Stimulated activated CD4-positive, alpha-beta T cell treated with anti-CD3 and anti-CD28 coated beads, Interleukin-15, amount 100 ng/mL, for 48 hours (primary cell): ENCODE results near the gene RGS6.
A peak's percentile ranks its signal among the peaks of the same experiment; 100 is the strongest.

Experiments
- DNase-seq, 2 donors: peaks; one replicate each; pipeline ENCODE4 v3.0.0-alpha.2; 2020; ENCODE audit warnings: low read depth in 2 of 2

The RGS6 gene

DNA sequence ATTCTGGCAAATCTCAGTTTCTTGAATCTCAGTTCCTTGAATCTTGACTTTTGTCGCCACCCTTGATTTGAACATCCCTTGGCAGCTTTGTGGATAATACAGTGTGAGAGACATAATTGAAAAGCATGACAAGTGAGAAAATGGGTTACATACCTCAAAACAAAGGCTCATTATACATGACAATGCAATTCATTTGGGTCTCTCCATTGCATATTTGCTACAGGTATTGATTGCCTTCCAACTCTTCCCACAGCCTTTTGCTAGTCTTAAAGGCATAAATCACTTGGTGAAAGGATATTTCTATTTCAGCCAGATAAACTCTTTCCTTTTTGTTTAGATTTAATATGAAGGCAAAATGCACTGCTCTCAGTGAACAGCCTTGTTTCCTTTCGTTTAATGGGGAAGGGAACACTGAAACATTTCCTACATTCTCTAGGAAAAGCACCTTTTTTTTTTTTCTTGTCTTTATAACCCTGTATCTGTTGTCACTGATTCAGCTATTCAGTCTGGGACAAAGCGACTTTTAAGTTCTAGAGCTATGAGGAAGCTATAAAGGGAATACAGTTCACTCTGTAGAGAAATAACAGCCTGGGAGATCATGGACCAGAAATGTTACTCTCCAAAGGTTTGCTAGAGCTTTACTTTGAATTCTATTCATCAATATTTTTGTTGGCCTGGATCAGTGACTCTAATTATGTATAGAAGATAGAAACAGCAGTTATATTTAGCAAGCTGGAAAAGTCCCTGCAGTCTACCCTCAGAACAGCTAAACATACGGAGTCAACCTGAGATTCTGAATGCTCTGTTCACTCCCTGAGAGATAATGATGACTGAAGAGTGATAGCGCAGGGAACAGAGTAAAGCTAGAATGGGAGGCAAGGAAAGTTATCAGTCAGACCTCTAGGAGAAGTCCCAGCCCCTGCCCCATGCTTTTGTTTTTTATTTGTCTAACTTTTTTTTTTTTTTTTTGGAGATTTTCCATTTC, 311.4 kb downstream of the RGS6 start:
- no peak for DNase-seq

DNA sequence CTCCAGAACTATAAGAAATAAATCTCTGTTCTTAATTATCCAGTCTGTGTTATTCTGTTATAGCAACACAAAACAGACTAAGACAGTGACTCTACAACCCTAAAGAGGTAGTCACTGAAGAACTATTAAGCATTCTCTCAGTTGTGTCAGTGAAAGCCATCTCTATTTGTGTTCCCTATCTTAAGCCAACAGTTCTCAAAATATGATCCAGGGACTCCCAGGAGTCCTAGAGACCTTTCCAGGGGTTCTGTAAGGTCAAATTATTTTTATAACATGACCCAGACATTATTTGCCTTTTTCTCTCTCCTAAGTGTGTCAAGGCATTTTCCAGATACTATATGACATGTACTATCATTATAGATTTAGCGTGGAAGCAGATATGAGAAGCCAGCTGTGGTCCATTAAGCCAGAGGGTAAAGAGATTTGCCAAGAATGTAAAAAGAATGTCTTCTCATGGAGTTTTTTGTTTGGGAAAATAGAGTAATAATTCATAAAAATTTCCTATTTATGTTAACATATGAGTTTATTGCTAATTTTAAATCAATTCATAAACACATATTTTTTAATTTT, 315.8 kb downstream of the RGS6 start:
- DNase-seq: no peak

DNA sequence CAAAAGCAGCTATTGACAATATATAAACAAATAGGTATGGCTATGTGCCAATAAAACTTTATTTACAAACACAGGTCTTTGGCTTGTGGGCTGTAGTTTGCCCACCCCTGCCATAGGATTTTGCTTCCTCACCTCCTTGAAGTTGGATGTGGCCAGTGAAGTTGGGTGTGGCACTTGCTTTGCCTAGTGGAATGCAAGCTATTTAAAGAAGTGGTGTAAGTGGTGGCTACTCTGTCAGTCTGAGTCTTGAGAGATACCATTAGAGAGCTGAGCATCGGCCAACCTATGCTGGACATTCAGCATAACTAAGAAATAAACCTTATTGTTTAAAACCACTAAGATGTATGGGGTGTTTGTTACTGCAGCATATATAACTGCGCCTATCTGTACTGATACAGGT, 321.3 kb downstream of the RGS6 start:
- DNase-seq: no peak

DNA sequence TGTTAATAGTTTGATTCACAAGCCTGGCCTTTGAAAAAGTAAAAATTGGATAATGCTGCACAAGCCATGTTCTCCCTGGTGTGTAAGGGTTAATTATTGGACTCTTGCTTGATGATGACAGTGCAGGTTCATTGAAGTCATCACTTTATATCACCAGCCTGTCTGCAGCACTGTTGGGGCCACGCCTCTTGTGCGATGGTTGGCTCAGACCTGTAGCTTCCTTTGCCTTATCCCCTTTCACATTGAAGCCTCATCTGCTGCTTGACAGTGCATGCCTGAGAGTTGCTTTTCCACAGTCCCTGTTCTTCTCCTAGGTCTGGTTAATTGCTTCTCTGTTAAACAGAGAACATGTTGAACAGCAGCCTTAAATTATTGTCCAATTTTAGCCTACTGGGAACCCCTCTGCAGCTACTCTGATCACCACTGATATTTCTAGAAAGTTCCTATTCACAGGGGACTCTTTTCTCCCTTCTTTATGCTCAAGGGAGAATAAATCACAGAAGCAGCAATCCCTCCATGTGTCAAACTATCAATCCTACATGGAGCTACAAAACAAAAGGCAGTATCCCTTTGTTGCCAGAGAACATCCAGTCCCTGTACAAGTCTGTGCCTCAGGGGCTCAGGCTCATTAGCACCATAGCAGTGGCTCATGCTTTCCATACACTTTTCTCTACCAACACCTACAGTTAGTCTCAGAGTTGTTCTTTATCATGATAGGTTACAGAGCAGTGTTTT, 322.1 kb downstream of the RGS6 start:
- no peak for DNase-seq

DNA sequence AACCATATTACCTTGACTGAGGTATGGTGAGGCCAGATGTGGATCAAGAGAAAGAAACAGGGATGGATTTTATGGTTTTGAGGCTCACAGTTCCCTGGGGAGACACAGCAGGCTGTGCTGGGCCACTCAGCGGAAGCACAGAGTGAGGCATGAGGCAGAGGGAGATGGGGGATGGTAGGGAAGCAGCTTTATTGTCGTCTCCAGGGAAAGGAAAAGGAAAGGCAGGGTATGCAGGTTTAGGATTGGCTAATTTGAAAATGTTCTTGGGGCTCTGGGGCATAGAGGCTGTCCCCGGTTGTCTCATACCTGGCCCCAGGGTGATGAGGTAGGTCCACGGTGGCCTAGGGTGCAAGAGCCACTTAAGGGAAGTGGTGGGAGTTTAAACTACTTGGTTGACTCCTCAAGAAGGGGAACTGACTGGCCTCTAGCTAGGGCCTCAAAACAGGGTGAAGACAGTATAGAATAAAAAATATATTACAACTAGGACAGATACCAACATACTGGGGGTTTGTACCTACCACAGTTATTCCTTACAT, 322.8 kb downstream of the RGS6 start:
- no peak for DNase-seq

DNA sequence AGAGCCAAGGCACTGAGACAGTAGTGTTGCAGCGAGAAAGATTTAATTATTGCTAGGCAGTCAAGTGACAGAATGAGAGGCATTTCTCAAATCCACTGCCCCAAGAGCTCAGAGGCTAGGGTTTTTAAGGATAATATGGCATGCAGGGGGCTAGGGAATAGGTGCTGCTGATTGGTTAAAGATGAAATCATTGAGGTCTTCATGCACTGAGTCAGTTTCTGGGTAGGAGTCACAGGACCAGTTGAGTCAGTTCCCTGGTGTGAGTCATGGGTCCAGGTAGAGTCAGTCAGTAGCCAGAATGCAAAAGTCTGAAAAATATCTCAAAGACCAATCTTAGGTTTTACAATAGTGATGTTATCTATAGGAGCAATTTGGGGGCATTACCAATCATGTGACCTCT, 323.8 kb downstream of the RGS6 start:
- DNase-seq: no peak

DNA sequence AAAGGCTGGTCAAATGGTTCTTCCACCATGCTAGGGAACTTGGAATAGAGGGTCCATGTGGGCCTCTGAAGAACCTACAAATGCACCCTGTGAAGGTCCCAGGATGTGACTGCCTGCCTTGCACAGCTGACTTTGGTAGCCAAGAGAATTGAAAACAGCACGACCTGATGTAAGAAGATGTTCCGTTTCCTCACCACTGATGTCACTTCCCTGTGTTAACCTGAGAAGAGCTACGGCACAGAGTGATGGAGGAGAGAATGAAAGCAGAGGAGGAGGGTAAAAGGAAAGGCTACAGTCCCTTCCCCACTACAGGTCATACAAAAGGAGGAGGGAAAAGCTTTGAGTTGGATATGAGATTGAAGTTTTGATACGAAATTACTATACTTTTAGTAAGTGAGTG, 328.8 kb downstream of the RGS6 start:
- no peak for DNase-seq

DNA sequence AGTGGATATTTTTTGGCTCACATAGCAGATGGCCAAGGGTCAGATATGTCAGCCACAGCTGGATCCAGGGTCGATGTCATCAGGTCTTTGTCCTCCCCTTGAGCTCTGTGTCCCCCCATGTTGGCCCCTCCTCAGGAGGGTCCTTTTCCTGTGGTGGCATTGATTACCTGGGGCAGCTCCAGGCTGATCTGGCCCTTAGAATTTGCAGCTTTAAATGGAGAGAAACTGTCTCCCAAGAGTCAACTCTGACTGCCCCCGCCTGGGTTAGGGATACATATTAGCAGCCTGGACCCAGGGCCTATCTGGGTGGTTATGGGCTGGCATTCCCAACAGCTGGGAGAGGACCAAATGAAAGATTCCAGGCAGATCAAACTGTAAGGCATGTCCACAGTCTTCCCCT, 330.5 kb downstream of the RGS6 start:
- DNase-seq: no peak

DNA sequence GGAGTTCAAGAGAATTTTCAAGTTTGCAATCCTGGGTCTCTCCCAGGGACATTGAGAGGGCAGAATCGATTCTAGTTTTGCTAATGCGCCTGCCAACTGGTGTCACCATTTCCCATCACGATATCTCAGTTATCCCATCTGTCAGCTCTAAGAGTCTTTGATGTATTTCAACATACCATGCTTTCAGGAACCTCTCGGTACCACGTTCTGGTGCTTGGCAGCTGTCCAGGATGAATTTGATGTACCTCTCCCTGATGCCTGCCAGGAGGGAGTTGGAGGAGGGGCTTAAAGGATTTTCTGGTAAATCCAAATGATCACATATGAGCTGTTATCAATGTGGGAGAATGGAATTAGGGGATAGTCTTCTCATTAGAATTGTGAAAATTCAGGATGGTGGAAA, 332.5 kb downstream of the RGS6 start:
- DNase-seq: no peak

DNA sequence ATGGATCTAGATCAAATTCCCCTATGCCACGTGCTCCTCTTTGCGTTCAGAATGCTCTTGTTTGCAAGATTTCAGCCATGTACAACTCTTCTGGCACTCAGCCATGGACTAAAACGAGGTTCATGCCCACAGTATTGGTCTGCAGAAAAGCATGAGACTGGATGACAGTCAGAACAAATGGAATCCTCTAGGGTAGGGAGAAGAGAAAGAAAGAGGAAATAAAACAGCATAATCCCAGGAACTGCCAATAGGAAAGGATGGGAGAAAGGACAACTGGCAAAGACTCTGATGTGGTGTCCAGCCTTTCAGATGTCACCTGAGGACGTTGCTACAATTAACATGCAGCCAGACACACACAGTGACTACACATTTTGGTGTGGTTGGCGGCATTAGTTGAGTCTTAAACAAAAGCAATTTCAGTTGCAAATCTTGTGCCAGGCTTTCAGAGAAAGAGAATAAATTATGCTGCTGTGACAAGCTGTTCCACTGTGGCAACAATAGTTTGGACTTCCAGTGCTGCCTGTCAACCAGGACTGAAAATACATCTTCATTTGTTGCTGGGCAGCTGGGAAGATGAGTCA, 338.0 kb downstream of the RGS6 start:
- no peak for DNase-seq

DNA sequence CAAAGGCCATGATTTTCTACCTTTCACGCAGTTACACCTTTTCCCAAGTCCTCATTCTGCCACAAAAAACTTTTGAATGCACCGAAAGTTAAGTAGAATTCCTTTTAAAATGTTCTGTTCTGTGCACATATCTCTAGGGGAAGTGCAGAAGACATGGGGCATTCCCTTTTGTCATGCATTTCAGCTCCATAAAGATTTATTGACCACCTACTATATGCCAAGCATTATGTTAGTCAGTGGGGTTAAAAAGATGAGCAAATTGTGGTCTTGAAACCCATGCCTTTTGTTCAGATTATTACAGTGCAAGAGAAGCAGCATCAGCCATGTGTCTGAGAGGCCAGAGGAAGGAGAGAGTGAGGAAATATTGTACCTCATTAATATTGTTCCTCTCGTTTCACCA, 338.5 kb downstream of the RGS6 start:
- DNase-seq: no peak

DNA sequence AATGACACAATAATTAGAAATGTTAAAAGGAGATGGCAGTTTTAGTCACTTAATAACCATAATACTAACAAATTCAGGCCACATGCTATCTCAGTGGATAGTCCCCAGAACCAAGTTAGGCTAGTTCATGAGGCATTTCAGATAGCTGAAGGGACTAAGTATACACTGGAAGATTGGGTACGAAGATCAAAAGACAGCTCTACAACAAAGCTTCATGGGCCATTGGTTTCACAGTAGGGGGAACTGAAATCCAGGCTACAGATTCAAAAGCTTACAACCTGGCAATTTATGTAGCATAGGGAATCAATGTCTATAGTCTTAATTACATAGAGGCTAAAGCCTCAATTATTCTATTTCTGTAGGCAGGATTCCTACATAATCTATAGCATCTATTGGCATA, 343.0 kb downstream of the RGS6 start:
- no peak for DNase-seq

DNA sequence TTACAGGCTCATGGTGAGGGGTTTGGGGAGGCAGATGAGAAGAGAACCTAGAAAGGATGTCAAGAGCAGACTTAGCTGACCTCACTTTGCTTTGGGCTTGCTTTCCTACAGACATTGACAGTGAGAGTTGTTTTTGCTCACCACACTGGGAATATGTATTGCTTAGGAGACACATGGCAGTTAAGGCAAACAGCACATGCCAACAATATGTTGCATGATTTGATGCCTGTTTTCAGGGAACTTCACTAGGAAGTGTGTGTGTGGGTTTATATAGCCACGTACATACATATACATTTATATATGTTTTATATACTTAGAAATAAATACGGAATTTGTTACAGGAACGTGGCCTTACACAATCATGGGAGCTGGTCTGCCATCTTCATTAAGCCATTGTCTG, 346.1 kb downstream of the RGS6 start:
- no peak for DNase-seq

DNA sequence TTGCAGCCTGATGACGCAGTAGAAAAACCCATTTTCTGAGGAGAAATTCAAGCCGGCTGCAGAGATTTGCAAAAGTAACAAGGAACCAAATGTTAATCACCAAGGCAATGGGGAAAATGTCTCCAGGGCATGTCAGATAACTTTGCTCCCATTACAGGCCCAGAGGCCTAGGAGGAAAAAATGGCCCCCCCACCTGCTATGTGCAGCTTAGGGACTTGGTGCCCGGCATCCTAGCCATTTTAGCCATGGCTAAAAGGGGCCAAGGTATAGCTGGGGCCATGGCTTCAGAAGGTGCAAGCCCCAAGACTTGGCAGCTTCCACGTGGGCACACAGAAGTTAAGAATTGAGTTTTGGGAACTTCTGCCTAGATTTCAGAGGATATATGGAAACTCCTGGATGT, 351.9 kb downstream of the RGS6 start:
- no peak for DNase-seq

DNA sequence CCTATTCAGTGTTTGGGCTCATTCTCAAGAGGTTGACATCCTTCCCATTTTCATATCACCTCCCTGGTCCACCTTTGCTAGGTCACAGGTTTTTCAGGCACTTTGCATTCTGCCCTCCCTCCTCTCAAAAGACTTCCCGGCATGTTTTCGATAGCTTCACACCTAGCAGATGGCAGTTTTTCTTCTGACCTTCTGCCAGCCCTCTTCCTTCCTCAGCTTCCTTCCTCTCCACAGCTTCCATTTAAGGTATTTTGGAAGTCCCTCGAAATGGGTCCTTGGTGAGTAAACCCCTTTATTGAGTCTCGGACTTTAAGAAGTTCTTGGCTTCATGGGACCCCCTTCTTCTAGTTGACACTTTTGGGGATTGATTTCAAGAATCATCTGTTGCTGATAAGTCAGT, 358.0 kb downstream of the RGS6 start:
- DNase-seq: no peak

DNA sequence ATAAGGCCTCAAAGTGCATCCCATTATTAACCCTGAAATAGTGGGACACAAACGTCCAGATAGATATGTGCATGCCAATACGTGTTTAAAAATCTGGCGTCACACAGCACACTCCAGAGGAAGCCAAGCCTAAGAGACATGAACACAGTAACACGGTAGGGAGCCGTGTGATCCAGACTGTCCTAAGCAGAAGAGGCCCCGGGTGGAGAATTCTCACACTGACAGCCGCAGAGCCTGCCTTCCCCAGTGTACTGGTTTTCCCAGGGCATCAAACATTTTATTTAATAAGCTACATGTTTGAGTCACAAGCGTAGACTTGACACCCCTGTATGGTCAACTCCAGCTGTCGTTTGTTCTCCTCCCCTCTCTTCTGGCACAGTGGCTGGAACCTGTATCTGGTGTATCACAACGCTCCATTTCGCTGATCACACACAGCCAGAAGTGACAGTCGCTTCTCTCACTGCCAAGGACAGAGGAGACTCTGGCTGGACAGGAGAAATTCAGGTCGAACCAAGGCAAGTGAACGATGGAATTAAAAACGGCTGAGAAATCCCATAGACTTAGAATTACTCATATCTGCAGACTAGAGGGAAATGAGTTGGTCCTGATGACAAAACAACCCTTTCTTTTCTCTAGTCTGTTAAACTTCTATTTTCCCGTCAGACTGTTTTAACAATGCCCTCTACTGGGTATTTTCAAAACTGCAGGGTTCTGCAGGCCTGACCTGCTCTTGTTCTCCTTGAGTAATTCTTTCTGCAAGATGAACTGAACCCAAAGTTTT, 359.9 kb downstream of the RGS6 start:
- DNase-seq: peak in 1 of 2 donors; percentile 6

DNA sequence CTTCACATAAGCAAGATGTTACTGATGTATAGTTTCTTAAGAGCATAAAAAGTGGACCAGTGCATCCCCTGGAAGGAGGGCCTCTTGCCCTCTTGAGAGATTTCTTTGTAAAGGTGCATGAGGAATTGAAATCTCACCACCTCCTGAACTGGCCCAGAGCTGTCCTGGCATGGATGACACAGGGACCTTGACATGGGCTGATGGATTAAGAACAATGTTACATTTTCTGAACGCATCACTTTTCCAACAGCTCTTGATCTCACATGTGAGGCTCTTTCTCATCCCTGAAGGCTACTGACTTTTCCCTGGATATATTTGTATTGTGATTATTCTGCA, 360.4 kb downstream of the RGS6 start:
- DNase-seq: no peak

DNA sequence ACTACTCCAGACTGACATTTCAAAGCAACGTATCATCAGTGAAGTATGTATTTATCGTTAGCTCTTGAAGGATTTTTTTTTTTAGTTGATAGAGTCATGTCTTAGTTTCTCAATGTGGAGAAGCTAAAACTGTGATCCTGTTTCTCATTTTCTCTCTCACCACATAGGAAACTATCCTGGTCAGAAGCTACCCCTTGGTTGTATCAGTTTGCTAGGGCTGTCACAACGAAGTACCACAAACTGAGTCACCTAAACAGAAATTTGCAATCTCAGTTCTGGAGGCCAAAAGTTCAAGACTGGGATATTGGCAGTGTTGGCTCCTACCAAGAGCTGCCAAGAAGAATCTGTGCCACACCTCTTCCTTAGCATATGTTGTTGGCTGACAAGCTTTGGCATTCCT, 369.1 kb downstream of the RGS6 start:
- DNase-seq: no peak

DNA sequence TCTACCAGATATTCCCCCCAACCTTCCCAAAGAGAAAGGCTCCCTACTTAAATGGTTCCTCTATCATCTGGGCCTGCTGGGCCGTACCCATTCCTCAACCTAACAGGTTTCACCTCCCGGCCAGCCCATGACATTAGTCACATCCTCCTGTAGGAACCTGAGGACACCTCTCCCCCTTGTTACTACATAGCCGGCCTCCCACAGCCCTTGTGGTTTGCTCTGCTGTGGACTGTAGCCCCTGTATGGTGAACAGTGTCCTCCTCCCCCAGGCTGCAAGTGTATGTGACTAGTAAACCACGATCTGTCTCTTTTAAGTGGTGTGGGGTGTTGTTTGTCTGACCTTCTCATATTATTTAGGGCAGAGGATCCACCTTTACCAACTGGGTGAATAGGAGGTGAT, 371.7 kb downstream of the RGS6 start:
- DNase-seq: no peak

DNA sequence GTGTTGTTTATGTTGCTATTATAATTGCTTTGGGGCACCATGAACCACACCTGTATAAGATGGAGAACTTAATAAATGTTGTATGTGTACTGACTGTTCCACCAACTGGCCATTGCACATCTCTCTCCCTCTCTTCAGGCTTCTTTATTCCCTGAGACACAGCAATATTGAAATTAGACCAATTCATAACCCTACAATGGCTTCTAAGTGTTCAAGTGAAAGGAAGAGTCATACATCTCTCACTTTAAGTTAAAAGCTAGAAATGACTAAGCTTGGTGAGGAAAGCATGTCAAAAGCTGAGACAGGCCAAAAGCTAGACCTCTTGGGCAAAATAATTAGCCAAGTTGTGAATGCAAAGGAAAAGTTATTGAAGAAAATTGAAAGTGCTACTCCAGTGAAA, 373.3 kb downstream of the RGS6 start:
- no peak for DNase-seq

DNA sequence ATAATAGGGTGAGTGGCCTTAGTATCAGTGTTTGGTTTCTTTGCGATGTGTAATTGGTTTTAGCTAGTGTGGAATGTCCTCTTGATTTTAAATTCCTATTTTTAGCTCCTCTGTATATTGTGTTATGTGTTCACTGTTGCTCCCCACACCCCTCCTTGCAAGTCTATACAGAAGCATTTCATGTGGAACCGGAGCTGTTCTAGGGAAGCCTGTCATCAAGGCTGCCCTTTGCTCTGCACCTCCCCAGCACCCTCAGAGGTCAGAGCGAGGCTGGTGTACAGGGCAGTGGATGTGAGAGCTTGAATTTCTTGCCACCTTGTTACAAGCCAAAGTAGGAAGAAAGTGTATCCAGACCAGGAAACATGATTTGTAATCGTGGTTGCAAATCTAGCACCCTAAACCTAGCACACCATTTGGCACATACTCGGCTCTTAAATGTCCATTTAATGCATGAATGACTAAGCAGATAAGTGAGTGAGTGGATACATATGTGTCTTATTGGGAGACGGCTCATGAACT, 376.8 kb downstream of the RGS6 start:
- no peak for DNase-seq
